Activated CD8-positive, alpha-beta memory T cell treated with anti-CD3 and anti-CD28 coated beads for 36 hours (primary cell): ENCODE measurements around the gene RHOU. TPM values are rescaled to one million over a fixed set of nuclear protein-coding genes. Genes with fewer than 3 reads are reported as not detected.
"Not testable (repeated sequence)": the region's sequence is repeated elsewhere in the genome, so short reads cannot be mapped to it uniquely, and the experiment has no call there.

ENCODE experiments used
- CTCF ChIA-PET: fragments of 350-600 bp; sonication (Branson Sonifier 250); formaldehyde crosslinking; loops from one replicate; lab custom pipeline; 2021; ENCODE audit warnings: antibody characterized with exemption; lab: Charles Lee
- POLR2A ChIA-PET: fragments of 350-600 bp; sonication (Branson Sonifier 250); formaldehyde crosslinking; loops from one replicate; lab custom pipeline; 2021; ENCODE audit warnings: antibody characterized with exemption; lab: Charles Lee
- total RNA-seq, 2 experiments: library from RNA; stranded (reverse); gene quantifications; one replicate each; pipeline ENCODE4 v1.2.3, GENCODE V29; 2021

RHOU gene
- total RNA-seq, 2 experiments from 2014 or later, result 0.19 TPM

- ChIA-PET CTCF (no interaction called here), POLR2A (no interaction called here)
These were observed 17.5 kb downstream of the RHOU start for GRCh38 chr1:228752675-228753265.

GRCh38 chr1:228753287-228753686 lies 18.0 kb downstream of the RHOU start:
- ChIA-PET CTCF (interaction anchor here (0.5 kb wide), 1 partner anchor 363 kb away, joined by 4 read pairs; no protein-coding TSS in a partner anchor), POLR2A (no interaction called here)

GRCh38 chr1:228753786-228754360 lies 18.6 kb downstream of the RHOU start:
- CTCF ChIA-PET, result interaction anchor here (0.5 kb wide), 1 partner anchor 363 kb away, joined by 4 read pairs; no protein-coding TSS in a partner anchor
- POLR2A ChIA-PET, result no interaction called here

- ChIA-PET POLR2A (no interaction called here), CTCF (no interaction called here)
These were observed 19.5 kb downstream of the RHOU start for GRCh38 chr1:228754646-228755268.

- ChIA-PET CTCF (no interaction called here), POLR2A (no interaction called here)
These were observed 20.5 kb downstream of the RHOU start for GRCh38 chr1:228755800-228756199.

GRCh38 chr1:228756457-228756856 lies 21.2 kb downstream of the RHOU start:
- CTCF ChIA-PET, result no interaction called here
- POLR2A ChIA-PET, result no interaction called here

GRCh38 chr1:228758447-228758846 lies 23.2 kb downstream of the RHOU start:
- ChIA-PET POLR2A (no interaction called here), CTCF (interaction anchor here (0.6 kb wide), 1 partner anchor 390 kb away, joined by 3 read pairs; no protein-coding TSS in a partner anchor)

GRCh38 chr1:228760979-228761378 lies 25.7 kb downstream of the RHOU start:
- ChIA-PET POLR2A (no interaction called here), CTCF (interaction anchor here (0.6 to 0.7 kb wide), 2 partner anchors 10 to 80 kb away, joined by 3 to 4 read pairs; no protein-coding TSS in a partner anchor)

- ChIA-PET POLR2A (no interaction called here), CTCF (no interaction called here)
These were observed 28.3 kb downstream of the RHOU start for GRCh38 chr1:228763561-228763960.

- CTCF ChIA-PET, result no interaction called here
- POLR2A ChIA-PET, result no interaction called here
These were observed 30.1 kb downstream of the RHOU start for GRCh38 chr1:228765168-228765946.

- CTCF ChIA-PET, result no interaction called here
- POLR2A ChIA-PET, result interaction anchor here (0.7 kb wide), 1 partner anchor 520 kb away, joined by 3 read pairs; no protein-coding TSS in a partner anchor
These were observed 31.5 kb downstream of the RHOU start for GRCh38 chr1:228766788-228767187.

GRCh38 chr1:228767636-228768354 lies 32.5 kb downstream of the RHOU start:
- ChIA-PET CTCF (no interaction called here), POLR2A (no interaction called here)

GRCh38 chr1:228768355-228769000 lies 33.2 kb downstream of the RHOU start:
- ChIA-PET CTCF (no interaction called here), POLR2A (no interaction called here)

- ChIA-PET CTCF (interaction anchor here (0.8 kb wide), 1 partner anchor 10 kb away, joined by 3 read pairs; no protein-coding TSS in a partner anchor), POLR2A (no interaction called here)
These were observed 35.5 kb downstream of the RHOU start for GRCh38 chr1:228770779-228771223.

GRCh38 chr1:228772516-228773212 lies 37.4 kb downstream of the RHOU start:
- POLR2A ChIA-PET, result no interaction called here
- CTCF ChIA-PET, result interaction anchor here (1.7 kb wide), 1 partner anchor 81 kb away, joined by 3 read pairs; no protein-coding TSS in a partner anchor

GRCh38 chr1:228775946-228776345 lies 40.7 kb downstream of the RHOU start:
- CTCF ChIA-PET, POLR2A ChIA-PET: not testable (repeated sequence)

- CTCF ChIA-PET, result no interaction called here
- POLR2A ChIA-PET, result no interaction called here
These were observed 41.2 kb downstream of the RHOU start for GRCh38 chr1:228776449-228776848.

GRCh38 chr1:228777236-228777635 lies 42.0 kb downstream of the RHOU start:
- CTCF ChIA-PET, result no interaction called here
- POLR2A ChIA-PET, result no interaction called here
